Stimulated activated naive CD8-positive, alpha-beta T cell treated with anti-CD3 and anti-CD28 coated beads, Interleukin-15, Interleukin-2, amounts not matched to agents 100 U/mL and 50 U/mL, for 24 hours (primary cell): ENCODE measurements around the gene HHIP.
"Not testable (repeated sequence)": the region's sequence is repeated elsewhere in the genome, so short reads cannot be mapped to it uniquely, and the experiment has no call there.

Source experiments
- ATAC-seq: fragments of 150-1000 bp; cut with Tn5 transposase; one replicate; pipeline ENCODE4 v1.10.0; 2021
- DNase-seq: peaks from one replicate; pipeline ENCODE4 v3.0.0; 2021

The HHIP gene

DNA sequence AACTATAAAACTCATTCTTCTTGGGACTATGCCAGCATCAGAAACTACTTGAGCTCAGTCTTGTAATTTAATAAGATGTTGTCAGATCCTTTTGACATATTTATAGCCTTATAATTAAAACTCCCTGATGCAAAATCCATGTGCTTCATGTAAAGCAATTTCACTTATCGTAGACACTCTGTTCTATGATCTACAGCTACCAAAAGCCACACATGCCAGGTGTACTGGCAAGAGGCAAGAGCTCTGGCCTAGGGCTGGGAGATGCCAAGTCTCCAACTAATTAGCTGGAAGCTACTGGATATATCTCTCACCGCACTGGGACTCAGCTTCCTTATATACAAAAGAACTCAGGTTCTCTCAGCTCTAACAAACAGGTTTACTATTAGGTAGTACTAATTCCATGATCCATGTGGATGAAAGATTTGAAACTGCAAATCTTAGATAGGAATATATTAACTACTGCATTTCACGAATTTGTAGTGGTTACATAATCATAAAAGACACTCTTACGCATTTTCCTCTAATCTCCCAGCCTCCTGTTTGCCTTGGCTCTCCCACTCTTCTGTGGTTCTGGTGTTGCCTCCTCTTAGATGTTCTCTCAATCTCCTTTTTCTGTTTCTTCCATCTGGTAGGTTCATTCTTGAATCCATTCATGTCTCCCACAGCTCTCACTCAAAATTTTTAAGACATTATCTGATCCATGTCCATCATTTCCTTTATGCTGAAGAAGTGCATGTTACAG lies 103.0 kb downstream of the HHIP start:
- ATAC-seq, result no peak
- no peak for DNase-seq

DNA sequence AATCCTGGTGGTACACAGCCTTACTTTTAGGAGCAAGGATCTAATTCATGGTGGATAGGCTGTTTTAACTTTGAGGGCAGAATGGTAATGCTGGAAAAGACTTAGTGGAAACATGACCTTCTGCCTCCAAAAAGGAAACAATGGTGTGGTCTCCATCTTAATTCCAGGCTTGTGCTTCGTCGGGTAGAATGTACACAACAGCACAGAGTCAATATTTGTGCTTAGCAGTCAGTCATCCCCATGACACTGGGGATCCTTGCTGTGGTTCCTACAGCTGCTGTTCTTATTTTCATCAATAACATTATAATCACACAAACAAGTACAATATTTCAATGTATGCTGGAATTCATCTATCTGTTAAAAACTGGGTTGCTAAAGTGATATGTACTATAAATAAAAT lies 104.4 kb downstream of the HHIP start:
- no peak for ATAC-seq
- no peak for DNase-seq

DNA sequence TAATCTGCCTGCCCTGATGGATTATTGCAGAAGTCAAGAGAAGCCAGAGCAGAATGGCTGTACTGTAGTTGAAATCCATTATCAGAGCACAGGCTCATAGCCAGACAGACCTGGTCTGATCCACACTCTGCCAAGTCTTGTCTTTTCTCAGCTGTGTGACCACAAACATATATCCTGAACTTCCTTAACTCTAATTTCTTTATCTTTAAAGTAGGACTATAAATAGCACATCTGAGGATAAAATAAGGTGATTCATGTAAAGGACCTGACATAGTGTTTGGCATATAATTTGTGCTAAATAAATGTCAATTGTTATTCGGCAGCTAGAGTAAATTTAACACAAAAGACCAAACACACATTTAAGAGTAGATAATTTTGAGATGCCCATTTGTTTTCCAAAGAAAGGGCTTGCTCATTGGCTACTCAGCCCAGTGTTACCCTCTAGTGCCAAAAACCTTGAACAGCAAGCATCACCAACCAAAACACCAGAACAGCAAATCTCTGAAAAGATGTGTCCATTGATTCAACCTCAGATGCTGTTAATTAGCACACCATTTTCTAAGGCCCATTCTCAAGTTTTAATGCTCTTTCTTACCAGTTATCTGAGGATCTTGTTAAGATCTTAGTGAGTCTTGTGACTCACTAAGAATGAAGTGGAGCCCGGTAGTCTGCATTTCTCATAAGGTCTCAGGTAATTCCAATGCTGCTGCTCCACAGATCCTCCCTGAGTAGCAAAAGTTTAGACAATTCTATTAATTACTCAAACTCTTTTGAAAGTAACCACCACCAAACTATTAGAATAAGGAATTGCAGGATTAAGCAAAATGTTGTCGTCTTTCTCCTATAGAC lies 108.8 kb downstream of the HHIP start:
- DNase-seq (no peak), ATAC-seq (no peak)

DNA sequence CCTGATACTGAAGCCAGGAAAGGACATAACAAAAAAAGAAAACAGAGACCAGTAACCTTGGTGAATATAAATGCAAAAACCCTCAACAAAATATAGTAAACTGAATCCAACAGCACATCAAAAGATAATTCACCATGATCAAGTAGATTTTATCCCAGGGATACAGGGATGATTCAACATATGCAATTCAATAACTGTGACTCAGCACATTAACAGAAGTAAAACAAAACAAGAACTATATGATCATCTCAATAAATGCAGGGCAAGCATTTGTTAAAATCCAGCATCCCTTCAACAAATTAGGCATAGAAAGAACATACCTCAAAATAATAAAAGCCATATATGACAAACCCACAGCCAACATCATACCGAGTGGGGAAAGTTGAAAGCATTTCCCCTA lies 112.0 kb downstream of the HHIP start:
- ATAC-seq (no peak), DNase-seq (no peak)

DNA sequence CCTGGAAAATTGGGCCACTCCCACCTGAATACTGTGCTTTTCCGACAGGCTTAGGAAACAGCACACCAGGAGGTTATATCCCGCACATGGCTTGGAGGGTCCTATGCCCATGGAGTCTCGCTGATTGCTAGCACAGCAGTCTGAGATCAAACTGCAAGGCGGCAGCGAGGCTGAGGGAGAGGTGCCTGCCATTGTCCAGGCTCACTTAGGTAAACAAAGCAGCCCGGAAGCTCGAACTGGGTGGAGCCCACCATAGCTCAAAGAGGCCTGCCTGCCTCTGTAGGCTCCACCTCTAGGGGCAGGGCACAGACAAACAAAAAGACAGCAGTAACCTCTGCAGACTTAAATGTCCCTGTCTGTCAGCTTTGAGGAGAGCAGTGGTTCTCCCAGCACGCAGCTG lies 122.9 kb downstream of the HHIP start:
- ATAC-seq, DNase-seq: not testable (repeated sequence)

DNA sequence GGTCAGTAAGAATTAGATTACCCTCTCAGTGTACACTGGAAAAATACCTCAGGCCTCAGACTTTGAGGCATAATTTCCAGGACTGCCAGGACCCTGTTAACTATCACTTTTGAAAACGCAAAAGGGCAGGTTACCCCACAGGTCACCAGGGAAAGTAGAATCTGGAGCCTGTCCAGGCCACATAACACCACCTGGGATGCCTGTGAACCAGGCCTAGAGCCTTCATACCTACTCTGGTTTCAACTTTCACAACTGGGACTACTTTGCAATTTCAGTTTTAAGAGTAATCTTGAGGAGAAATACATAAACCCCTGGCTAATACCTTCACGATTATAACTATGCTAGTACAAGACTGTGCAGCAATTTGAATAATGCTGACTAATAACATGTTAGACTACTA lies 132.4 kb downstream of the HHIP start:
- DNase-seq (no peak), ATAC-seq (no peak)

DNA sequence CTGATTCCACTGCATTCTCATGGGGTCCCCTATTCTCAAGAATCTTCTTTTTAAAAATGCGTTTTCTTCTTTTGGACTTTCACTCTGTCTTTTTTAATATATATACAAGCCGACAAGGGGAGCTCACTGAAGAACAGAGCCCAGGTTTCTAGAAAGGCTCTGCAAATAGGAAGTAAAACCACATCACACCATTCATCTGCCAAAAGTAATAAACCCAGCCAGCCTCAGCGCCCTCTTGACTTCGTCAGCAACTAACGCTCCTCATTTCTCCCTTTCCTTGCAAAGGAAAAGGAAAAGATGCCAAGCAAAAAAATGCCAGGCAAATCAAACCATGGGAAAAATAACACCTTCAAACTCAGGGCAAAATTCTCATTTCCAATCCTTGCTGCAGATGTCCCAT lies 136.4 kb downstream of the HHIP start:
- ATAC-seq (no peak), DNase-seq (no peak)

DNA sequence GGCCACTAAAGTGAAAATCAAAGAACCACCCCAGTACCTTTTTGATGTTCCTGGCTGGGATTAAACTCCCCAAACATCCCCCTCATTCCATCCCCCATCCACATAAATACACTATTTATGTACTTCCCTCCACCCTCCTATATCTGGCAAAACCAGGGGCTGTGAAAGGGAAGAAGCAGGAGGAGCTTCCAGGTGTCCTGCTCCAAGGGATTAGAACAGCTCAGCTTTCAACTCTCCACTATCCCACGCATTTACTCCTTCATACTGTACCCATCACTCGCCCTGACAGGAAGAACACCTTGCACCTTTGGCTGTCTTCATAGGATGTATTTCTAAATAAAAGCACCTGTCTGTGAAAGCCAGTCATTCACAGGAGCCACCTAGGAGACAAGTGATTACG lies 140.0 kb downstream of the HHIP start:
- DNase-seq (no peak), ATAC-seq (no peak)

DNA sequence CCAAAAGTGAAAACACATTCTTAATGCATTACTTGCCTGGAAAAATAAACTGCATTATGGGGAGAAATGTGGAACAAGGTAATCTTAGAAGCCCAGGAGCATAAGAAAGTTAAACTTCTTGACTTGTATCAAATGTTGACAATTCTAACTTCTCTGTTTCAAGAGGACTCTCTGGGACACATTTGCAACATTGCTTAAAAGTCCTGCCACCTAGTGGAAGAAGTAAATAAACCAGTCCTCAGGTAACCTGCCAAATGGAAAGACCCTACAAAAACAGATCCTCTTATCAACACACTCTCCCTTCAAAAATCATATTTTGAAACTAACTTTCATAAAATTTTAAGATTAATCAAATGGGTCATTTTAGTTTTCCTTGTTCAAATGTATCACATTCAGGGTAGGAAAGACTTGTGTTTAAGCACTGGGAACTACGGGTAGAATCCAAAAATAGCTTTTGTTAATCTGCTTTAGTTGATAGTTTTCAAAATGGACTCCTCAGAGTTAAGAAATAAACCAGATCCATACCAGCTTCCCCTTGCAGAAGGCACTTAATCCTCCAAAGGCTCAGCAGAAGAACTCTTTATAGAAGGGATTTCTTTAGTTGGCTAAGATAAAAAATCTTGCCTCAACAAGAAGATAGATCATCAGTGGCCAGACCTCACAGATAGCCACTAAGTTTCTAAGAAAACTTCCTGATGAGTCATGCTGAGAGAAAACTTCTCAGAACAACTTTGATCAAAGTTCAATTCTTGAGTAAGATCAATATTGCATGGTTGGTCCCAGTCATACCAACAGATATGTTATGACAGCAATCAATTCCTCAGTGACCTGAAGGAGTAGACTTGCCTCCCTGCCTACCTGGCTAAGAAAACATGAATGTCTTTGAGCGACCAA lies 141.7 kb downstream of the HHIP start:
- ATAC-seq, result no peak
- no peak for DNase-seq

DNA sequence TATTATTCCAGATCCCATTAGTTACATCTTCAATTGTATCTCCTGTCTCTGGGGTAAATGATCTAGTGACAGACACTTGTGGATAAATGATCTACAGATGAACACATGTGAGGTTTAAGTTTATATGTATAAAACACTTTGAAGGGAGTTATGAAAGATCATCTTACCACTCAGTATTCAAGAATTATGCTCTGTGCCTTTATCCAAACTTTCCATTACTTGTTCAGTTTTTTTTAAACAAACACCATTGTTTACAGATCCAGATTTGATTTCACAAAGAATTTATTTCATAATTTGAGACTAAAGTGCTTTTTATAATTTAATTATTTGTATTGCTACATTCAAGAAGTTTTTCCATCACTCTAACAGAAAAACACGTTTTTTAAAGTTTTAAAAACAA lies 142.5 kb downstream of the HHIP start:
- ATAC-seq, result no peak

DNA sequence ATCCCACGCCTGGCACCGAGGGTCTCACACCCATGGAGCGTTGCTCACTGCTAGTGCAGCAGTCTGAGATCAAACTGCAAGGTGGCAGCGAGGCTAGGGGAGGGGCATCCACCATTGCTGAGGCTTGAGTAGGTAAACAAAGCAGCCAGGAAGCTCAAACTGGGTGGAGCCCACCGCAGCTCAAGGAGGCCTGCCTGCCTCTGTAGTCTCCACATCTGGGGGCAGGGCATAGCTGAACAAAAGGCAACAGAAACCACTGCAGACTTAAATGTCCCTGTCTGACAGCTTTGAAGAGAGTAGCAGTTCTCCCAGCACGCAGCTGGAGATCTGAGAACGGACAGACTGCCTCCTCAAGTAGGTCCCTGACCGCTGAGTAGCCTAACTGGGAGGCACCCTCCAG lies 146.0 kb downstream of the HHIP start:
- DNase-seq, ATAC-seq: not testable (repeated sequence)

More for the DNA sequence above, 142.5 kb downstream of the HHIP start:
- DNase-seq, result no peak
